ENCODE measurements around the gene CYP26B1.

DNA sequence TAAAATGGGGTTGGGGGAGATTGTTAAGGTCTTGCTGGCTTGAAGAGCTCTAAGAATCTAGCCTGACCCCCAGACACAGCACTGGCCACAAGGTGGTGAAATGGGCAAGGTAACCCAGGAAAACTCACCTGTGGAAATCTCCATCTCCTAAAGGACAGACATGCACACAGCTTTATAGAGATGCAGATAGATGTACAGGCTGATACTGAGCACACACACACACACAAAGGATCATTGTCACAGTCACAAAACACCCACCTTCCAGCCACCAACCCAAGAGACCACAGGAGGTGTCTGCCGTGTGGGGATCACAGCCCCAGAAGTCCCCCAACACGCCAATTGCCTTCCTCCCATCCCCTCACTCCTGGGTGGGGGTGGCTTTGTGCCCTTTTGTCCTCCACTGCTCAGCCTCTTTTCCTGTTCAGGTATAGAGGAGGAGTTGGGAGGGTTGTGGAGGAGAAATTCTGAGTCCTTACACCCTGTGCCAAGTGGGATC is 3.2 kb upstream of the CYP26B1 start:
- TF ChIP-seq HDAC2 (IDR thresholded peaks at IDR 0.05; ENCODE audit: borderline replicate concordance in 1 of 2, low read depth in 2 of 2, low read length in 2 of 2) (no peak), POLR2AphosphoS5 (IDR thresholded peaks at IDR 0.05; ENCODE audit: low read depth, low read length) (no peak), RAD21 (IDR thresholded peaks at IDR 0.05 in 1 of 2, conservative IDR thresholded peaks at IDR 0.05 in 1 of 2; ENCODE audit: low read depth in 2 of 2, low read length in 2 of 2) (no peak), RFX5 (IDR thresholded peaks at IDR 0.05; ENCODE audit: borderline replicate concordance, low read depth, low read length) (no peak), CBX5 (IDR thresholded peaks at IDR 0.05; ENCODE audit: low read depth, low read length) (no peak), EP300 (IDR thresholded peaks at IDR 0.05; ENCODE audit: borderline replicate concordance in 1 of 2, low read depth in 2 of 2, low read length in 2 of 2) (no peak), POLR2A (IDR thresholded peaks at IDR 0.05; ENCODE audit: control extremely low read depth in 1 of 2, low read depth in 2 of 2, low read length in 2 of 2) (no peak), SP2 (IDR thresholded peaks at IDR 0.05; ENCODE audit: low read length) (no peak)
- TF ChIP-seq, protein P1, sequence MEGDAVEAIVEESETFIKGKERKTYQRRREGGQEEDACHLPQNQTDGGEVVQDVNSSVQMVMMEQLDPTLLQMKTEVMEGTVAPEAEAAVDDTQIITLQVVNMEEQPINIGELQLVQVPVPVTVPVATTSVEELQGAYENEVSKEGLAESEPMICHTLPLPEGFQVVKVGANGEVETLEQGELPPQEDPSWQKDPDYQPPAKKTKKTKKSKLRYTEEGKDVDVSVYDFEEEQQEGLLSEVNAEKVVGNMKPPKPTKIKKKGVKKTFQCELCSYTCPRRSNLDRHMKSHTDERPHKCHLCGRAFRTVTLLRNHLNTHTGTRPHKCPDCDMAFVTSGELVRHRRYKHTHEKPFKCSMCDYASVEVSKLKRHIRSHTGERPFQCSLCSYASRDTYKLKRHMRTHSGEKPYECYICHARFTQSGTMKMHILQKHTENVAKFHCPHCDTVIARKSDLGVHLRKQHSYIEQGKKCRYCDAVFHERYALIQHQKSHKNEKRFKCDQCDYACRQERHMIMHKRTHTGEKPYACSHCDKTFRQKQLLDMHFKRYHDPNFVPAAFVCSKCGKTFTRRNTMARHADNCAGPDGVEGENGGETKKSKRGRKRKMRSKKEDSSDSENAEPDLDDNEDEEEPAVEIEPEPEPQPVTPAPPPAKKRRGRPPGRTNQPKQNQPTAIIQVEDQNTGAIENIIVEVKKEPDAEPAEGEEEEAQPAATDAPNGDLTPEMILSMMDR (IDR thresholded peaks at IDR 0.05; ENCODE audit: control extremely low read depth in 1 of 3, insufficient read depth in 1 of 3, low read depth in 1 of 3, low read length in 3 of 3) = peak in 1 of 3 experiments; percentile 2; a peak in 1 of 4 replicates
- TF ChIP-seq, protein P2, sequence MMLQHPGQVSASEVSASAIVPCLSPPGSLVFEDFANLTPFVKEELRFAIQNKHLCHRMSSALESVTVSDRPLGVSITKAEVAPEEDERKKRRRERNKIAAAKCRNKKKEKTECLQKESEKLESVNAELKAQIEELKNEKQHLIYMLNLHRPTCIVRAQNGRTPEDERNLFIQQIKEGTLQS (IDR thresholded peaks at IDR 0.05; ENCODE audit: insufficient read depth, low read depth, low read length) = no peak
- TF ChIP-seq, protein P3, sequence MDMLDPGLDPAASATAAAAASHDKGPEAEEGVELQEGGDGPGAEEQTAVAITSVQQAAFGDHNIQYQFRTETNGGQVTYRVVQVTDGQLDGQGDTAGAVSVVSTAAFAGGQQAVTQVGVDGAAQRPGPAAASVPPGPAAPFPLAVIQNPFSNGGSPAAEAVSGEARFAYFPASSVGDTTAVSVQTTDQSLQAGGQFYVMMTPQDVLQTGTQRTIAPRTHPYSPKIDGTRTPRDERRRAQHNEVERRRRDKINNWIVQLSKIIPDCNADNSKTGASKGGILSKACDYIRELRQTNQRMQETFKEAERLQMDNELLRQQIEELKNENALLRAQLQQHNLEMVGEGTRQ (IDR thresholded peaks at IDR 0.05; ENCODE audit: low read length) = no peak

Data from H1 (cell line).